IPS-NIHi7 (cell line): ENCODE data around the gene CHCHD4.
"Not testable (repeated sequence)": the region's sequence is repeated elsewhere in the genome, so short reads cannot be mapped to it uniquely, and the experiment has no call there.

Experiments used
- DNase-seq: peaks from one replicate; pipeline ENCODE4 v3.0.0; 2012; ENCODE audit warnings: mixed read lengths; ENCODE audit errors: extremely low spot score

Gene CHCHD4

DNA sequence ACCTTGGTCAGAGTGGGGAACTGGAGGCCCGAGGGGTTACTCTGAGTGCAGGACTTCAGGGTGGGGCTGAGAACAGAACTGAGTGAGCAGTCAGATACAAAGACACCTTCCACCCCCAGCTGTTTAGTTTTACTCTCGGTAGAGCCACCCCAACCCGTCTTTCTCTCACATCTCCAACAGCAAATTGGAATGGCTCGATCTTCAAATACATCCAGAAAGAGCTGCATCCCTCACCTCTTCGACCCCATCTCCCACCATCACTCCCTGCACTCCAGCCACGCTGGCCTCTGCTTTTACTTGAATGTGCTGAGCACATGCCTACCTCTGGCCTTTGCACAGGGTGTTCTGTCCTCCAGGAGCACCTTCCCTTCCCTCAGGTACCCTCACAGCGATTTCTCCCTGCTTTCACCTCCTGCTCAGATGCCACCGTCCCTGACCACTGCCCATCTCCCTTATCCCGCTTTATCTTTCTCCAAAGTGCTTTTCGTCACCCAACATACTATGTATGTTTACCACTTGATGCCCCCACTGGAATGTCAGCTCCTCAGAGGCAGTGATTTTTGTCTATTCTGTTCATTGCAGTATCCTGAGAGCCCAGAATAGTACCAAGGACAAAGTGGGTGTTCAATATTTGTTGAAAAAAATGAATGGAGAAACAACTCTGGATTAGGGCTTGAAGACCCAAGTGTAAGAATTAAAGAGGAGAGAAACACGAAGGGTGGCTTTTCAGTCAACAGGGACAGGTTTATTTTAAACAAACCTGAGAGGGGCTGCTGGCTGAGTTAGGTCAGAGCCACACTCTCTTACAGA lies 4.4 kb downstream of the CHCHD4 start:
- no peak for DNase-seq

DNA sequence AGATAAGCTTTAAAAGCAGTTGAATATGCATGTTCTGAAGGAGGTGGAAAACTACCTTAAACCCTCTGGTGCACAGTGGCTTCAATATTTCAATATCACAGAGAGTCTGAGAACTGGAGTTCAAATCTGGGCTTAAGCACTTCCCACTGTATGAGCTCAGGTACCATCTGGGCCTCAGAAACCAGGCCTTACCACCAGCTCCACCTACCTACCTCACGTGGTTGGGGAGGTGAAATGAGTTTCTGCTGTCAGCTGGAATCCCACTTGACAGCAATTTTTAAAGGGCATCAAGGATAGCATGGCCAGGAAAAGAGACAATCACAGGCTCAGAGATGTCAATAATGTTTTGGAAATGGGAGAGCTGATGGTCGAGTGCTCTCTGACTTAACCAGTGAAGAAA lies 5.0 kb downstream of the CHCHD4 start:
- DNase-seq, result peak; percentile 5

DNA sequence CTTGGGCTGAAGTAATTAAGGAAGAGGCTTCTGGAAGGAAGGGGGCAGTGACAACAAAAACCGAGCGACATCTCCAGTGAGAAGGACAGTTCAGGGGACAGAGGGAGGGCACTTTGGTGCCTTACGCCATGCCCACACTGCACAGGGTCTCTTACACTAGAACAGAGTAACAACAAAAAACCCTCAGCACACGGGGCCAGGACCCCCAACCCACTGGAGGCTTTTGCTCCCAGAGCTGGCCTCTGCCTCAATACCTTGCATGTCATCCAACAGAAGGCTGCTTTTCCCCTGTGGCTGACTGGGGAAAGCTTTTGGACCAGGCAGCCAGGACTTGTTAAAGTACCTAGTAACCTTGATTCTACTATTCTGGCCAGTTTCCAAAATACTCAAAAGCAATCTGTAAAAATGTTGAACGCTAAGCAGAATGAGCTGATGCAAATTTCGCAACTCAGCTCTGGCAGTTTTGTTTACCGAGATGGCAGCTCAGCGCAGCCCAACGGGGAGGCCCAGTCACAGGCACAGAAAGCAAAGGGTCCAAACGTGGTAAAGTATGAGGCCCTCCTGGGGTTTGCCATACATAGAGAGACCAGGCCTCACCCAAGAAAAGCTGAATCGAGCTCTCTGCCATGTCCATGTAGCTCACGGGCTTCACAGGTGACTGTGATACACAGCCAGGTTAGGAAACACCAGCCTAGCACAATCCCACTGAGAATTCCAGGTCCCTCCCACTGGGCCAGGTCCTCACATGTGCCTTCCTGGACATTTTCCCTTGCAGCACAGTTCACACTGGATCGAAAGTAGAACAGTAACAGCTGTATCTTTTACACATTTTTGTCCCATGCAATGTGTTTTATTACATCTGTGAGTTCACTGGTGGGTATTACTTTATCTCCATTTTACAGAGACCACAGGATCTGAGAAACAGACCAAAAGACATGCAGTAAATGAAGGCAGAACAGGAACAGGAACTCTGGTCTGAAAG lies 6.0 kb downstream of the CHCHD4 start:
- DNase-seq, result peak; percentile 6

DNA sequence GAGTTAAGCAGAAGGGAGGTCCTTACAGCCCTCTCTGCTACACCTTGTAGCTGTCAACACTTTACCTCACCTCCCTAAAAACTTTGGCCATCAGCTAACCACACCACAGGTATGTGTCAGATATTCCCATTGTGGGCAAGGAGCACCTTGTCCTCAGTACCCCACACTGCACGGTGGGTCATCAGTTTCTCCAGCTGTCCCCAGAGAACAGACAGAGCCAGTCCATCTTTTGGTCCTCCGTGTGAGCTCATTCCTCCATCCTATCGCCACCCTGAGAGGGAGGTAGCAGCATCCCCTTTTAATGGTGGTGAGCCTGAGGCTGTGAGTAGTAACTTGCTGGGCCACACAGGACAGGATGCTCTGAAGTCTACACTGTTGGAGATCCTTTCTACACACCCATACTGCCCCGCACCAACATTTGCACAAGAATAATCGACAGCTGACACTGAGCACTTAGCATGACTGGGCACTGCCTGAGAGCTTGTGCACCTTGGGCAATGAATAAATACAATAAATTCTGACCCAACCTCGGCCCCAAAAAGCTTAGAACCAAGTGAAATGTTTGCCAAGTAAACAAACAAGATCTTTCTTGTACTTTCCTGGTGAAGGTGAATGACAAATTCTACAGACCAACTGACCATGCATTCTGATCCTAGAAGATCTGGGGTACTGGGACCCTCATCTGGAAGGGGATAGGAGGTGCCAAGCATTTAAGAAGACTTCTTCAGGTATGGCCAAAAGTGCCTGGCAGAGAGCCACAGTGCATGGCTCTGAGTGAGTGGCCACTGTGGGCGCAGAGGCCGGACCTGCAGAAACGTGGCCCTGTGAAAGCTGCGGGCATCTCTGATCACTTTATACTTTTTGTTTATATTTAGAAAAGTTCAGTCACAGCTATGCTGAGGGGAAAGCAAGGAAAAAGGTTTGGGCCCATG lies 6.9 kb downstream of the CHCHD4 start:
- DNase-seq, result peak; percentile 4

DNA sequence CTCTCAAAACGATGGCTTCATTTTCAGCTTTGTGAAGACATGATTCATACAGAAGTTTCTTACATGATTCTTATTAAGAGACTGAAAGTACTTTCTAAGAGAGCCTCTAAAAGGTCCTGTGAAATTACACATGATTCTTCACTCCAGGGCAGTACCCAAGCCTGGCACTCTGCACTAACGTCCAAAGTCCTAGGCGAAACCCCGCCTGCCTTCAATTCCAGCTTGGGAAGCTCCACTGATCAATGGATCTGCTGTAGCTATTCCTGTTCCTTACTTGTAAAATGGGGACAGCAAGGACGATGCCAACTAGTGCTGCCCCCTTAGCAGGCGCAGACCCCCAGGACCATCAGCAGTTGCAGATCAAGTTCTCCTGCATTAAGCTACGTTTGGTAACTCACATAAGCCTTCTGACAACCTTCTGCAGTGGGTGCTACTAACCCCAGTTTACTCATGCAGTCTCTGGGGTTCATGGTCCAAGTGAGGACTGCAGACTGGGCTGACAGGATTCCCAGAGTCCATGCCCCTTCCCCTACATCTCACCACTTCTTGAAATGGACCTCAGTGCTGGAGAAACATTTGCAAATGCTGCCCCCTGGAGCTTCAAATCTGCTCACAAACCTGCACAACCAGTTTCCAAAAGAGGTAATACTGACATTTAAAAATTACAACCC lies 10.6 kb downstream of the CHCHD4 start:
- peak; percentile 35 for DNase-seq

DNA sequence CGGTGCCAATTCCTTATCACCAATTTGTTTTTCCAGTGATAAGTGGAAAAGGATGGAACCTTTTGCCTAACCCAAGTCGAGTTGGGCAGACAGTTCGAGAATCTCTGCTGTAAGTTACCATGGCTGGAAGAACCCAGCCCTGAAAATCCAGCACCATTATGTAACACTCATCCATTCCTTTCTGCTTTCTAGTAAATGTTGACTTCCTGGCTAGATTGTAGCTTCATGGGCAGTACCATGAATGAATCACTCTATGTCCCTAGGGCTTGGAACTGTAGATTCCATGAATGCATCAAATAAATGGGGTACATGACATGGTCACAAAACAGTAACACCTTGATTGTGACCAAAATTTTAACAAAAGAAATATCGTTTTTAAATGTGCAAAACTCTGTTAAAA lies 14.0 kb downstream of the CHCHD4 start:
- no peak for DNase-seq

DNA sequence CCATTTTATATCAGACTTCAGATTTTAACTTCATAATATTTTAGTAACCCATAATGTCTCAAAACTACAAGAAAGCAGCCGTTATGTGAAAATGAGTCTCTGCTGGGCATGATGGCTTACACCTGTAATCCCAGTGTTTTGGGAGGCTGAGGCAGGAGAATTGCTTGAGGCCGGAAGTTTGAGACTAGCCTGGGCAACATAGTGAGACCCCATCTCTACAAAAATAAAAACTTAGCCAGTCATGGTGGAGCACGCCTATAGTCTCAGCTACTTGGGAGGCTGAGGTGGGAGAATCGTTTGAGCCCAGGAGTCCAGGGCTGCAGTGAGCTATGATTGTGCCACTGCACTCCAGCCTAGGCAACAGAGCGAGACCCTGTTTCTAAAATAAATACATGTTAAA lies 14.8 kb downstream of the CHCHD4 start:
- DNase-seq, result not testable (repeated sequence)

DNA sequence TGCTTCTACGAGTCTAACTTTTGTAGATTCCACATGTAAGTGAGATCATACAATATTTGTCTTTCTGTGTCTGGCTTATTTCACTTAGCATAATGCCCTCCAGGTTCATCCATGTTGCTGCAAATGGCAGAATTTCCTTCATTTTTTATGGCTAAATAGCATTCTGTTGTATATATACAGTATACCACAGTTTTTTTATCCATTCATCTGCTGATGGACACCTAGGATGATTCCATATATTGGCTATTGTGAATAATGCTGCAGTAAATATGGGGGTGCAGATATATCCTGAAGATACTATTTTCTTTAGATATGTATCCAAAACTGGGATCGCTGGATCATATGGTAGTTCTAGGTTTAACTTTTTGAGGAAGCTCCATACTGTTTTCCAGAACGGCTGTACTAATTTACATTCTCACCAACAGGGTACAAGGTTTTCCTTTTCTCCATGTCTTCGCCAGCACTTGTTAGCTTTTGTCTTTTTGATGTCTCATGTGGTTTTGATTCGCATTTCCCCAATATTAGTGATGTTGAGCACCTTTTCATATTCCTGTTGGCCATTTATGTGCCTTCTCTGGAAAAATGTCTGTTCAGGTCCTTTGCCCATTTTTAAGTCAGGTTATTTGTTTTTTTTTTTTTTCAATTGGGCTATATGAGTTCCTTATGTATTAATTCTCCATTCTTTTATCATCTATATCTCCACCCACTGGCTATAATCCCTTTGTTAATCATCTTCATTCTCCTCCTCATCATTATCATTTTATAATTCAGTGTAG lies 26.9 kb downstream of the CHCHD4 start:
- no peak for DNase-seq

DNA sequence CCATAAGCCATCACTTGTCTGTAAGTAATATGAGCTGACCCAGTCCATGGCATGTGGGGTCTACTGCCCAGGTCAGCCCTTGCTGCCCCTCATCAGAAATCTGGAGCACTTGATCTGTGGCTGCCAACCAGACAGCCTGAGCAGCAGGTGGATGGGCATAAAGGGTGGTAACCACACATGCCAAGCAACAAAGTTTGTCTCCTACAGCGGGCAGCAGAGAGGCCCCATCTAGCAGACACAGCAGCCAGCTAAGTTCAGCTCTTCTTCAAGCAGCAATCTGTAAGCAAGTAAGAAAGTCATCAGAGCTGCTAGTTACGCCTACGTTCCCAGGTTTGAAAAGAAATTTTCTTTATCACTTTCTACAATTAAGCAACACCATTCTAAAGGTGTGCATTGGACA lies 27.9 kb downstream of the CHCHD4 start:
- no peak for DNase-seq

DNA sequence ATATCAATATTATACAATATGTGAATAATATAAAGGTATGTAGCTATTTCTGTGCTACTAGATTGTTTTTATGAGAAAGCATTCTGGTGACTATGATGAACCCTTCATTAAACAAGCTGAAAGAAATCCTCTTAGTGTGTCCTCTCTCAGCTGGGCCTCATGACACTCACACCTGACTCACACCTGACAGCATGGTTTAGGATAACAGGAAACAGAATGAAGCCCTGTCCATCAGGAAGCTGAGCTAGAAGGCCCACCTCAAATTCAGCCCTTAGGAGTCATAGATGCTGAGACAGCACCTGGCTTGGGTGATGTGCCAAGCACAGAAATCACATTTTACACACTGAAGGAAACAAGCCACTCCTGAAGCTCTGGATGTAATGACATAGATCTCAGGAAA lies 30.8 kb downstream of the CHCHD4 start:
- DNase-seq, result no peak

DNA sequence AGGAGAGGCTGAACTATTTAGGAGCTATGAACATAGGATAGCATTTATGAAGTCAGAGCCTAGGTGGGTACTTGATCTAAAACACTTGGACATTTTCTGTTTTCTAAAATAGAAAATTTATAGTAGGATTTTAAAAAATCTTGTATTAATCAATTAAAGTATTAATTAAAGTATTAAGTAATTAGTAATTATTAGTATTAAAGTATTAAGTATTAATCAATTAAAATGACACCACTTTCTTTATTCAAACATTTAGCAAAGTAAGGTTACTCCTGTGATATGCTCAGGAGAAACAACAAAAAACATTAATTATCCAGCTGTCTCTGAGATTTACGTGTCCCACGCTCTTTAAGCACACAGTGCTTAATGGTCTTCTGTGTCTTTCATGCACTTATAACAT lies 32.2 kb downstream of the CHCHD4 start:
- no peak for DNase-seq

DNA sequence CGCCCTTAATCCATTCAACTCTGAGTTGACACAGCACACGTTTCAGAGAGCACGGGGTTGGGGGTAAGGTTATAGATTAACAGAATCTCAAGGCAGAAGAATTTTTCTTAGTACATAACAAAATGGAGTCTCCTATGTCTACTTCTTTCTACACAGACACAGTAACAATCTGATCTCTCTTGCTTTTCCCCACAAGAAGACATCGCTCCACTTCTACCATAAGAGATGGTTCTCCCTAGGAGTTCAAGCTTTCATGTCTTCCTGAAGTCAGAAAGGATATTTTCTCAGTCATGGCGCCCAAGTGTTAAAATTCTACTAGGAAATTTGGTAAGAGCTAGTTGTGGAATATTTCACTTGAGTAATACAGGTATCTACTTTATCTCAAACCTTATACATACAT lies 32.7 kb downstream of the CHCHD4 start:
- DNase-seq, result not testable (repeated sequence)

DNA sequence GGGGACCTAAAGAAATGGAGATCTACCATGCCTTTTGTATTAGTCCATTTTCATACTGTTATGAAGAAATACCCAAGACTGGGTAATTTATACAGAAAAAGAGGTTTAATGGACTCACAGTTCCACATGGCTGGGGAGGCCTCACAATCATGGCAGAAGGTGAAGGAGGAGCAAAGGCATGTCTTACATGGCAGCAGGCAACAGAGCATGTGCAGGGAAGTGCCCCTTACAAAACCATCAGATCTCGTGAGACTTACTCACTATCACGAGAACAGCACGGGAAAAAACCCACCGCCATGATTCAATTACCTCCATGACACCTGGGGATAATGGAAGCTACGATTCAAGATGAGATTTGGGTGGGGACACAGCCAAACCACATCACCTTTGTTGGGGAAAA lies 37.2 kb downstream of the CHCHD4 start:
- not testable (repeated sequence) for DNase-seq

DNA sequence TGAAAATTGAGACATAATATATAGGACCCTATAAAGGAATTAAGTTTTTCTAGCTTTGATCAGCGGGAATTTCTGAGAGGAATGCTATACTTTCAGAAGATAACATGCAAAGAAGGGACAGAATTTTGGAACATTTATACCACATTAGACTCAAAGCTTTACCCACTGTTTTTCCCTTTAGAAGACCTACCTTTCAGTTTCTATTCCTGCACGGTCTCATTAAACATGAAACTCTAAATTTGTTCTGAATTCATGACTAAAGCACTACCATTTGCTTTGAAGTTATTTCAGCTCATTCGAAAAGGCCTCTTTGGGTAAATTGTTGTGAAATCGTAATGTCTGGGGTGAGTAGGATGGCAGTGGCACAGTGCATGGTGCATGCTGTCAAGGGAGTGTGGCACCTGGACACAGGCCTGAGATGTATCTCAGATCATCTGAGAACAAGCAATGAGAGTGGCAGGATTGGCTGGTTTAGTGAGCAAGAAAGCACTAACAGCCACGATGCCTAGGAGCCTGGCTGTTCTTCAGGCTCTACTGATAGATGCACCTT lies 42.5 kb downstream of the CHCHD4 start:
- DNase-seq, result no peak

DNA sequence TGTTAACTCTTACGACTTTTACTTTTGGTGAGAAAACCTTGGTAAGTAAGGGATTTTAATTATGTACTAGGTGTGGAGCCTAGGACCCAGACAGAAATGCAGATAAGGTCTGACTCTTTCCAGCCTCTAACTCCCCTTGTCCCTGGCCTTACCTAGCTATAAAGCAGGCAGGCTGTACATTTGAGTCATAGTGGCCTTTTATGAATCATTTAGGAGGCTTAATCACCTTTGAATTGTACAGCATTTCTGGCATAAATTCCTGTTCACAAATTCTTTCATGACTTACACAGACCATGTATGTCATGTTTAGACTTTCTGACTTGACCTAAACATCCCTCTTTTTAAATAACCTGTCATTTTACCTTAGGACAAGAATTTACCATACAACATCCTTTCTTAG lies 47.4 kb downstream of the CHCHD4 start:
- DNase-seq, result no peak

DNA sequence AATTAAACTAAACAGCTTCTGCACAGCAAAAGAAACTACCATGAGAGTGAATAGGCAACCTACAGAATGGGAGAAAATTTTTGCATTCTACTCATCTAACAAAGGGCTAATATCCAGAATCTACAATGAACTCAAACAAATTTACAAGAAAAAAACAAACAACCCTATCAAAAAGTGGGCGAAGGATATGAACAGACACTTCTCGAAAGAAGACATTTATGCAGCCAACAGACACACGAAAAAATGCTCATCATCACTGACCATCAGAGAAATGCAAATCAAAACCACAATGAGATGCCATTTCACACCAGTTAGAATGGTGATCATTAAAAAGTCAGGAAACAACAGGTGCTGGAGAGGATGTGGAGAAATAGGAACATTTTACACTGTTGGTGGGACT lies 49.4 kb downstream of the CHCHD4 start:
- not testable (repeated sequence) for DNase-seq

DNA sequence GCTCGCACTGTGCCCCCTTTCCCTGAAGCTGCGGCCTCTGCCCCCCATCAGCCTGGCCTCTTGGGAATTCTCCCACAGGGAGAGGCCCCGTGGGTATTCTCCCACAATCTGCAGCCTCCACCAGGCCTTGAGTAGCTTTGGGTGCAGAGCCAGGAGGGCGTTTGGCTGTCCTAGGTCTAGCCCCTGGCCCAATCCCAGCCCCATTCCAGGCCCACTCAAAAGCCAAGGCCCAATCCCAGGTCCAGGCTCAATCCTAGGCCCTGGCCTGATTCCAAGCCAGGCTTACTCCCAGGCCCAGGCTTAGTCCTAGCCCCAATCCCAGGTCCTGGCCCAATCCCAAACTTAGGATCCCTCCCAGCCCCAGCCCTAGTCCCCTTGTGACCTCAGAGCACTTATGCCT lies 59.8 kb downstream of the CHCHD4 start:
- DNase-seq, result no peak

DNA sequence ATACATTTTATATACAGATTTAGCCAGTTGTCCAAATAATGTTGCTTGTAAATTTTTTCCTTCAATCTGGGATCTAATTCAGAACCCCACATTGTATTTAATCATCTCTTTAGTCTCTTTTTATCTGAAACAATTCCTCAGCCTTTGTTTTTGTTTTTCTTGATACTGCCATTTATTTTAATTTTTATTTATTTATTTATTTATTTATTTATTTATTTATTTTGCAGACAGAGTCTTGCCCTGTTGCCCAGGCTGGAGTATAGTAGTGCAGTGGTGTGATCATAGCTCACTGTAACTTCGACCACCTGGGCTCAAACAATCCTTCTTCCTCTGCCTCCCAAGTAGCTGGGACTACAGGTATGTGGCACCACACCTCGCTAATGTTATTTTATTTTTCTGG lies 61.5 kb downstream of the CHCHD4 start:
- DNase-seq, result no peak
